Measurements from ENCODE around the gene REP15. TPM values are rescaled to one million over a fixed set of nuclear protein-coding genes. Genes with fewer than 3 reads are reported as not detected.
"Not testable (repeated sequence)": the region's sequence is repeated elsewhere in the genome, so short reads cannot be mapped to it uniquely, and the experiment has no call there.

The REP15 gene
- total and polyA plus RNA-seq, 2 of the 8 experiments (the other 6 are each of a cell fraction or from before 2014, with no cell fraction given), result 0.06 to 0.73 TPM

DNA sequence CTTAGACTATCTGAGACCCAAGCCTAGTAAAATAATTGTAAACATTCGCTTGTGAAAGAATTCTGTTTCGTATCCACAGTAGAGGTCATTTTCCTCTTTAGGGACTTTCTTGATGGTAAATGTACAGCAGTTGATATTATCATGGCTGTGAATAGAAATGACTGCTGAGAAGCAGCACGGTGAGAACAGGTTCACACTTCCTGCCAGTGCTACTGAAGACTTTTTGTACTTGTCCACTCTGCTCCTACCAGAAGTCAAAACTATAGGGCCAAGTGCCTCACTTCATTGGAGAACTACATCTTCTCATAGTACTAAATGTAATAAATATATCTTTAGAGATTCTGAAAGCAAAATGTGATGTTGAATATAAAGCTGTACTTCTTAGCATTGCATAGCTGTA lies 40.8 kb upstream of the REP15 start:
- DNase-seq (ENCODE audit: low read depth in 1 of 2, low spot score in 2 of 2); H2BK5ac ChIP-seq (ENCODE audit: low read depth, low read length); H4K91ac ChIP-seq (replicated peaks; ENCODE audit: insufficient read length, low read length); H3K36me3 ChIP-seq (ENCODE audit: control insufficient read depth in 2 of 4, insufficient read depth in 4 of 4, low read length in 3 of 4); H3K27me3 ChIP-seq (replicated peaks in 1 of 4; ENCODE audit: control insufficient read depth in 3 of 4, extremely low read depth in 1 of 4, insufficient read depth in 3 of 4, low read length in 3 of 4); H2BK20ac ChIP-seq (ENCODE audit: low read length); H2AFZ ChIP-seq (ENCODE audit: low read length); H2AK5ac ChIP-seq (ENCODE audit: low read depth, low read length); H3K23ac ChIP-seq (ENCODE audit: insufficient read length); H3K79me1 ChIP-seq (ENCODE audit: low read depth, low read length); H4K5ac ChIP-seq (ENCODE audit: insufficient read length, low read depth, low read length); H3K18ac ChIP-seq (ENCODE audit: extremely low read depth, low read length); POLR2A ChIA-PET (ENCODE audit: partially characterized antibody); H3K27ac ChIP-seq (ENCODE audit: low read depth, low read length); H3K14ac ChIP-seq (ENCODE audit: insufficient read length); H3K79me2 ChIP-seq (ENCODE audit: control insufficient read depth in 1 of 2, insufficient read depth in 2 of 2, low read length in 2 of 2); H4K8ac ChIP-seq (ENCODE audit: extremely low read depth, insufficient read depth, low read length); H3K4me1 ChIP-seq (replicated peaks in 1 of 4; ENCODE audit: control insufficient read depth in 3 of 4, insufficient read depth in 4 of 4, low read length in 3 of 4); H2BK15ac ChIP-seq (ENCODE audit: low read length); CTCF ChIA-PET (ENCODE audit: partially characterized antibody); H3K9ac ChIP-seq (replicated peaks in 1 of 4; ENCODE audit: extremely low read depth in 1 of 4, low read depth in 3 of 4, low read length in 3 of 4); H2BK120ac ChIP-seq (replicated peaks; ENCODE audit: low read depth, low read length); H2BK12ac ChIP-seq (ENCODE audit: low read depth, low read length); H3K9me3 ChIP-seq (ENCODE audit: insufficient read depth in 2 of 2, low read depth in 1 of 2, low read length in 1 of 2); H3K23me2 ChIP-seq (ENCODE audit: low read depth, low read length); H3K56ac ChIP-seq (replicated peaks; ENCODE audit: insufficient read length, low read depth, low read length); H3K4me3 ChIP-seq (ENCODE audit: extremely low read depth in 1 of 4, insufficient read depth in 2 of 4, low read depth in 3 of 4, low read length in 4 of 4); H3K4ac ChIP-seq (replicated peaks; ENCODE audit: insufficient read length, low read depth, low read length); H4K20me1 ChIP-seq (replicated peaks in 1 of 2; ENCODE audit: control insufficient read depth in 1 of 2, insufficient read depth in 2 of 2, low read length in 2 of 2); H3K4me2 ChIP-seq (ENCODE audit: insufficient read depth in 1 of 2, low read depth in 2 of 2, low read length in 2 of 2); FAIRE-seq: not testable (repeated sequence)
- 88% methylated on average over 3 of the region's 3 CpGs; no CpG with 5 or more reads in 1 of the 2 experiments for WGBS, 2 experiments (ENCODE audit: extremely low coverage in 1 of 2, insufficient coverage in 1 of 2, insufficient read length in 1 of 2, insufficient replicate concordance in 2 of 2, low coverage in 1 of 2, low lambda C conversion rate in 2 of 2, missing lambda C conversion rate in 1 of 2)
